ENCODE results near the gene SAMD4B. TPM values are rescaled to one million over a fixed set of nuclear protein-coding genes. Genes with fewer than 3 reads are reported as not detected.
A peak's percentile ranks its signal among the peaks of the same experiment; 100 is the strongest.

SAMD4B gene
- total and polyA plus RNA-seq, 9 of the 15 experiments (the other 6 are each of a cell fraction or from before 2014, with no cell fraction given): 3.4 to 90.5 (median 38.0) TPM

DNA sequence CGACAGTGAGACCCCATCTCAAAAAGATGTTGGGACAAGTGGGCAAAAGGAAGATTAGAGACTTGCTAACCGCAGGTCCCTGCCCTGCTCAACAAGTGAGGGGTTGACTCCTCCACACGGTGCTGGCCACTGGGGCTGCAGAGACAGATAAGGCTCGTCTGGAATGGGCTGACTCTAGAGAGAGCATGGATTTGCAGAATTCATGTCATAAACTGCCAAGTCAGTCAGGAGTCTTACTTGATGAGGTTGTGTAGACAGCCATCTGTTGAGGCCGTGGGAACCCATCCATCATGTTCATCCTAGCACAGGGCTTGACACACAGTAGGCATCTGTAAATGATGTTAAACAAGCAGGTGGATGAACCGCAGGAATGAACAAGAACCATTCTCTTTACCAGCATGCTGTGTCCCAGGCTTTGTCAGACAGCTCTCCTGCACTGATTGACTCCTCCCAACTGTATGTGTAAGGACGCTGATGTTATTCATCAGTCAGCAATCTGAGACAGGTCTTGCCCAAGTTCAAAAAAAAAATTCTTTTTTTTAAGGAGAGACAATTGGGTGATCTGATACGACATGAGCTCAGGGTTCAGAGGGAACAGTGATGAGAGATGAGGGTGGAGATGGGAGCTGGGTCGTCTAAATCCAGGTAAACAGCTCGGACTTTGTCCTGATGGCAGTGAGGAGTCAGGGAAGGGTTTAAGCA is 39.8 kb downstream of the SAMD4B start (continued):
- TF ChIP-seq ZNF507 (tag; conservative IDR thresholded peaks at IDR 0.05): no peak
- TF ChIP-seq GATAD2B (IDR thresholded peaks at IDR 0.05; ENCODE audit: borderline replicate concordance): no peak; the same call in 1 of the 2 replicates
- TF ChIP-seq RNF2 (IDR thresholded peaks at IDR 0.05): peak; percentile 71
- TF ChIP-seq SNRNP70 (optimal IDR thresholded peaks at IDR 0.05; ENCODE audit: low read depth, low read length): no peak
- no peak for TF ChIP-seq ZSCAN32 (CRISPR knock-in tag; IDR thresholded peaks at IDR 0.05)
- TF ChIP-seq POLR2G (IDR thresholded peaks at IDR 0.05; ENCODE audit: low read depth, low read length): no peak
- no peak for TF ChIP-seq RHOXF2B (CRISPR knock-in tag; conservative IDR thresholded peaks at IDR 0.05)
- no peak for TF ChIP-seq GTF2E2 (tag; IDR thresholded peaks at IDR 0.05)
- TF ChIP-seq TEAD4 (IDR thresholded peaks at IDR 0.05; ENCODE audit: low read length): peak; percentile 94
- no peak for TF ChIP-seq TEAD4 (CRISPR knock-in tag; IDR thresholded peaks at IDR 0.05; ENCODE audit: borderline replicate concordance)
- TF ChIP-seq, protein P1, sequence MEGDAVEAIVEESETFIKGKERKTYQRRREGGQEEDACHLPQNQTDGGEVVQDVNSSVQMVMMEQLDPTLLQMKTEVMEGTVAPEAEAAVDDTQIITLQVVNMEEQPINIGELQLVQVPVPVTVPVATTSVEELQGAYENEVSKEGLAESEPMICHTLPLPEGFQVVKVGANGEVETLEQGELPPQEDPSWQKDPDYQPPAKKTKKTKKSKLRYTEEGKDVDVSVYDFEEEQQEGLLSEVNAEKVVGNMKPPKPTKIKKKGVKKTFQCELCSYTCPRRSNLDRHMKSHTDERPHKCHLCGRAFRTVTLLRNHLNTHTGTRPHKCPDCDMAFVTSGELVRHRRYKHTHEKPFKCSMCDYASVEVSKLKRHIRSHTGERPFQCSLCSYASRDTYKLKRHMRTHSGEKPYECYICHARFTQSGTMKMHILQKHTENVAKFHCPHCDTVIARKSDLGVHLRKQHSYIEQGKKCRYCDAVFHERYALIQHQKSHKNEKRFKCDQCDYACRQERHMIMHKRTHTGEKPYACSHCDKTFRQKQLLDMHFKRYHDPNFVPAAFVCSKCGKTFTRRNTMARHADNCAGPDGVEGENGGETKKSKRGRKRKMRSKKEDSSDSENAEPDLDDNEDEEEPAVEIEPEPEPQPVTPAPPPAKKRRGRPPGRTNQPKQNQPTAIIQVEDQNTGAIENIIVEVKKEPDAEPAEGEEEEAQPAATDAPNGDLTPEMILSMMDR (IDR thresholded peaks at IDR 0.05 in 2 of 3, conservative IDR thresholded peaks at IDR 0.05 in 1 of 3; ENCODE audit: insufficient read depth in 2 of 3, low read depth in 1 of 3, low read length in 3 of 3): no peak
- peak; percentile 56 for TF ChIP-seq BCOR (IDR thresholded peaks at IDR 0.05)
- TF ChIP-seq VEZF1 (CRISPR knock-in tag; IDR thresholded peaks at IDR 0.05): peak; percentile 78
- TF ChIP-seq KLF10 (CRISPR knock-in tag; IDR thresholded peaks at IDR 0.05): no peak
- no peak for TF ChIP-seq CCAR2 (IDR thresholded peaks at IDR 0.05; ENCODE audit: low read depth, low read length)
- TF ChIP-seq FOXP1 (CRISPR knock-in tag; IDR thresholded peaks at IDR 0.05): no peak
- TF ChIP-seq NCOA6 (IDR thresholded peaks at IDR 0.05): no peak
- TF ChIP-seq NFRKB (IDR thresholded peaks at IDR 0.05; ENCODE audit: low read depth): no peak
- TF ChIP-seq, protein P2, sequence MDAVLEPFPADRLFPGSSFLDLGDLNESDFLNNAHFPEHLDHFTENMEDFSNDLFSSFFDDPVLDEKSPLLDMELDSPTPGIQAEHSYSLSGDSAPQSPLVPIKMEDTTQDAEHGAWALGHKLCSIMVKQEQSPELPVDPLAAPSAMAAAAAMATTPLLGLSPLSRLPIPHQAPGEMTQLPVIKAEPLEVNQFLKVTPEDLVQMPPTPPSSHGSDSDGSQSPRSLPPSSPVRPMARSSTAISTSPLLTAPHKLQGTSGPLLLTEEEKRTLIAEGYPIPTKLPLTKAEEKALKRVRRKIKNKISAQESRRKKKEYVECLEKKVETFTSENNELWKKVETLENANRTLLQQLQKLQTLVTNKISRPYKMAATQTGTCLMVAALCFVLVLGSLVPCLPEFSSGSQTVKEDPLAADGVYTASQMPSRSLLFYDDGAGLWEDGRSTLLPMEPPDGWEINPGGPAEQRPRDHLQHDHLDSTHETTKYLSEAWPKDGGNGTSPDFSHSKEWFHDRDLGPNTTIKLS (IDR thresholded peaks at IDR 0.05; ENCODE audit: borderline replicate concordance, low read depth): no peak
- TF ChIP-seq ARNT (IDR thresholded peaks at IDR 0.05): peak in 1 of 2 experiments; percentile 85; a peak in 2 of 4 replicates

All from K562 (cell line).